Heart left ventricle (tissue), 16 donors: ENCODE results near the gene CCN2. TPM values are rescaled to one million over a fixed set of nuclear protein-coding genes. Genes with fewer than 3 reads are reported as not detected.

ENCODE experiments used
- ATAC-seq, 4 donors: fragments of 200-7000 bp; cut with Tn5 transposase; one replicate each; pipeline ENCODE4 v1.9.1; 2020 to 2022; ENCODE audit warnings: moderate library complexity in 4 of 4, mild to moderate bottlenecking in 3 of 4, moderate number of reproducible peaks in 1 of 4
- DNase-seq, 5 donors: peaks; one replicate each; pipeline ENCODE4 v3.0.0-alpha.2; 2020
- H3K27ac ChIP-seq, 12 donors: fragments of 200-600 bp; sonication (generic) in 4 of 12; one replicate each; pipeline versions ENCODE4 v1.5.0 to v1.8.0; 2016 to 2022; ENCODE audit warnings: mild to moderate bottlenecking in 2 of 12
- H3K27me3 ChIP-seq, 9 donors: fragments of 200-600 bp; sonication (generic) in 2 of 9; one replicate each; pipeline versions ENCODE4 v1.5.1 to v1.8.0; 2016 to 2022; ENCODE audit warnings: mild to moderate bottlenecking in 3 of 9
- H3K36me3 ChIP-seq, 9 donors: fragments of 200-600 bp; sonication (generic) in 2 of 9; one replicate each; pipeline versions ENCODE4 v1.5.0 to v1.8.0; 2018 to 2022; ENCODE audit warnings: mild to moderate bottlenecking in 2 of 9
- H3K4me1 ChIP-seq, 12 donors: fragments of 200-600 bp; sonication (generic) in 4 of 12; one replicate each; pipeline versions ENCODE4 v1.5.0 to v1.8.0; 2016 to 2022; ENCODE audit warnings: mild to moderate bottlenecking in 3 of 12
- H3K4me3 ChIP-seq, 12 donors: fragments of 200-600 bp; sonication (generic) in 4 of 12; one replicate each; pipeline versions ENCODE4 v1.5.0 to v1.8.0; 2017 to 2022; ENCODE audit warnings: mild to moderate bottlenecking in 9 of 12, moderate library complexity in 4 of 12
- H3K9me3 ChIP-seq, 12 donors: fragments of 200-600 bp; sonication (generic) in 4 of 12; one replicate each; pipeline versions ENCODE4 v1.5.0 to v1.8.0; 2016 to 2022; ENCODE audit warnings: mild to moderate bottlenecking in 1 of 12
- POLR2A ChIP-seq, 2 donors: fragments of 450-650 bp; IDR thresholded peaks; one replicate each; pipeline ENCODE4 v1.6.1; 2017; ENCODE audit warnings: antibody characterized with exemption in 2 of 2, mild to moderate bottlenecking in 2 of 2, moderate library complexity in 2 of 2
- WGBS, 4 donors: extraction: QIAGEN DNeasy Blood & Tissue Kit in 2 of 4; methylation state at CpG; one replicate each; pipeline versions ENCODE4 v1.1.5 to v1.1.7; 2013 to 2018; 5-methylcytosine and 5-hydroxymethylcytosine counted together
- intact Hi-C, 10 donors: fragments of 100-400 bp; cut with DNase I; formaldehyde crosslinking; loops; one replicate each; pipeline versions ENCODE4 v1.11.1 to v1.14.2; 2022
- long read RNA-seq, 3 donors: library from polyadenylated mRNA; unstranded; transcript quantifications; one replicate each; pipeline ENCODE4 v2.0.0, GENCODE V29; 2020 to 2021
- polyA plus RNA-seq, 2 donors: library from polyadenylated mRNA; stranded (reverse); fragments of 200-250 nt; gene quantifications; one replicate each; pipeline ENCODE4 v1.2.3, GENCODE V29; 2013
- total RNA-seq, 9 donors: library from RNA; depleted of rRNA in 2 of 9; stranded (reverse); fragments of >200 nt in 2 of 9; fragmentation: NEBNext Ultra II Directional in 3 of 9; extraction: Animal tissue kit (Norgen Biotek cat#: 25700) in 3 of 9; gene quantifications; one replicate each; pipeline versions ENCODE4 v1.1.0 to v1.2.4, GENCODE V29; 2016 to 2023
- TF ChIP-seq, protein P1 (sequence below), 12 donors: fragments of 200-600 bp; sonication (generic) in 4 of 12; IDR thresholded peaks; one replicate each; pipeline versions ENCODE4 v1.5.0 to v1.8.0; 2018 to 2022; ENCODE audit warnings: antibody characterized with exemption in 12 of 12, mild to moderate bottlenecking in 5 of 12
- donor health status: ischemic (EF 13 %, LVEDD 7.1; RV severe dilation, severe dysfunction).
- donor health status: healthy with polysubstance abuse.
- donor health status: DM: no; HTN: yes; CAD: no.
- donor health status: DM: no; HTN: no; CAD: no.
- donor health status: ischemic (EF 25% LVEDD 6.9; RV normal size, moderate dysfunction).
- donor health status: ischemic (EF 25% LVEDD 5.7; RV mildly dilated, moderate dysfunction).
- donor health status: healthy.
- donor health status: DM: yes; HTN: yes; CAD: no.
- donor health status: ischemic (EF 35%, LVEDD 5.7; RV mildly dilated, moderate dysfunction).
- donor health status: nonischemic (EF 11% LVEDD 7.7; RV severe dilation, severe dysfunction).
- donor health status: DM: yes; HTN: yes; CAD: no.
- donor health status: PGD.
- donor health status: ischemic (EF 29% LVEDD 5.4; RV normal size, mild dysfunction).
- donor health status: nonischemic (EF 23%, LVEDD 6.1; RV moderate dilation, normal function).

CCN2 gene, protein sequence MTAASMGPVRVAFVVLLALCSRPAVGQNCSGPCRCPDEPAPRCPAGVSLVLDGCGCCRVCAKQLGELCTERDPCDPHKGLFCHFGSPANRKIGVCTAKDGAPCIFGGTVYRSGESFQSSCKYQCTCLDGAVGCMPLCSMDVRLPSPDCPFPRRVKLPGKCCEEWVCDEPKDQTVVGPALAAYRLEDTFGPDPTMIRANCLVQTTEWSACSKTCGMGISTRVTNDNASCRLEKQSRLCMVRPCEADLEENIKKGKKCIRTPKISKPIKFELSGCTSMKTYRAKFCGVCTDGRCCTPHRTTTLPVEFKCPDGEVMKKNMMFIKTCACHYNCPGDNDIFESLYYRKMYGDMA
- total RNA-seq (10 to 100 TPM in 8 of 9 donors, 1 to 10 TPM in 1; 8.4 to 90.7 (median 39.0) TPM), polyA plus RNA-seq (10 to 100 TPM in 1 of 2 donors, 1 to 10 TPM in 1; 7.8 to 65.6 TPM)
- long read RNA-seq, donor 1, transcript CTGF-201 (5 exons, 2,339 nt): major isoform, 12 of 15 reads
- long read RNA-seq, donor 1, partial matches to known transcripts: 3 of 15 reads
- long read RNA-seq, donor 1, other reads (novel, unspliced or antisense): 0 of 15 reads
- long read RNA-seq, donor 2, transcript CTGF-201 (5 exons, 2,339 nt): major isoform, 80 of 131 reads
- long read RNA-seq, donor 2, partial matches to known transcripts: 46 of 131 reads
- long read RNA-seq, donor 2, other reads (novel, unspliced or antisense): 5 of 131 reads
- long read RNA-seq, donor 3, transcript CTGF-201 (5 exons, 2,339 nt): major isoform, 52 of 59 reads
- long read RNA-seq, donor 3, partial matches to known transcripts: 6 of 59 reads
- long read RNA-seq, donor 3, other reads (novel, unspliced or antisense): 1 of 59 reads

DNA sequence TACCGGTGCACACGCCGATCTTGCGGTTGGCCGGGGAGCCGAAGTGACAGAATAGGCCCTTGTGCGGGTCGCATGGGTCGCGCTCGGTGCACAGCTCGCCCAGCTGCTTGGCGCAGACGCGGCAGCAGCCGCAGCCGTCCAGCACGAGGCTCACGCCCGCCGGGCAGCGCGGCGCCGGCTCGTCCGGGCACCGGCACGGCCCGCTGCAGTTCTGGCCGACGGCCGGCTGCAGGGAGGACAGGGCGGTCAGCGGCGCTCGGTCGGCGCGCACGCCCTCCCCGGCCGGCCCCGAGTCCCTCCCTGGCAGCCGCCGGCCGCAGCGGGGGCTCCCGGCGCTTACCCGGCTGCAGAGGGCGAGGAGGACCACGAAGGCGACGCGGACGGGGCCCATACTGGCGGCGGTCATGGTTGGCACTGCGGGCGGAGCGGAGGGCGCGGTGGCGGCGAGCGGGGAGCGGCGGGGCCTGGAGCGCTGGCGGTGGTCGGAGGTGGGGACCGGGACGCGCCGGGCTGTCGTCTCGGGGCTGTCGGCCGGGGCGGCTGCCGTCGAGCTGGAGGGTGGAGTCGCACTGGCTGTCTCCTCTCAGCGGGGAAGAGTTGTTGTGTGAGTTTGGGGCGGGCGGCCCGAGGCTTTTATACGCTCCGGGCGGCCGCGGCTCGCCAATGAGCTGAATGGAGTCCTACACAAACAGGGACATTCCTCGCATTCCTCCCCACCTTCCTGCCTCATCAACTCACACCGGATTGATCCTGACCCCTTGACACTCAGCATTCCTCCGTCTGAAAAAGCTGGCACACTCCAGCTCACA, at the start of gene CCN2:
TSS of gene CCN2 (minus strand) at position 606 of the 809 bp plus-strand sequence. CDS start at position 406, 200 bp downstream.
- WGBS, 4 donors: 0 to 1% (median 1%) methylated on average over 49 to 97 of the region's 97 CpGs
- Histone ChIP-seq H3K4me1 (peaks cover 0 to 40% (median 14%) of the 10 kb centered on the region in 12 donors), H3K4me3 (peak within 1 kb of the TSS; percentile 43 to 88 (median 69)), H3K27me3 (peaks cover 0 to 21% (median 0%) of the 10 kb centered on the region in 9 donors), H3K36me3 (peaks cover 0 to 21% (median 4%) of the 10 kb centered on the region in 9 donors), H3K9me3 (no peaks in the 10 kb centered on the region), H3K27ac (peak within 1 kb of the TSS; percentile 77 to 98 (median 92))
- TF ChIP-seq, protein P1, sequence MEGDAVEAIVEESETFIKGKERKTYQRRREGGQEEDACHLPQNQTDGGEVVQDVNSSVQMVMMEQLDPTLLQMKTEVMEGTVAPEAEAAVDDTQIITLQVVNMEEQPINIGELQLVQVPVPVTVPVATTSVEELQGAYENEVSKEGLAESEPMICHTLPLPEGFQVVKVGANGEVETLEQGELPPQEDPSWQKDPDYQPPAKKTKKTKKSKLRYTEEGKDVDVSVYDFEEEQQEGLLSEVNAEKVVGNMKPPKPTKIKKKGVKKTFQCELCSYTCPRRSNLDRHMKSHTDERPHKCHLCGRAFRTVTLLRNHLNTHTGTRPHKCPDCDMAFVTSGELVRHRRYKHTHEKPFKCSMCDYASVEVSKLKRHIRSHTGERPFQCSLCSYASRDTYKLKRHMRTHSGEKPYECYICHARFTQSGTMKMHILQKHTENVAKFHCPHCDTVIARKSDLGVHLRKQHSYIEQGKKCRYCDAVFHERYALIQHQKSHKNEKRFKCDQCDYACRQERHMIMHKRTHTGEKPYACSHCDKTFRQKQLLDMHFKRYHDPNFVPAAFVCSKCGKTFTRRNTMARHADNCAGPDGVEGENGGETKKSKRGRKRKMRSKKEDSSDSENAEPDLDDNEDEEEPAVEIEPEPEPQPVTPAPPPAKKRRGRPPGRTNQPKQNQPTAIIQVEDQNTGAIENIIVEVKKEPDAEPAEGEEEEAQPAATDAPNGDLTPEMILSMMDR (IDR thresholded peaks at IDR 0.05): peak in 2 of 12 donors; percentile 4 to 10
- TF ChIP-seq POLR2A (IDR thresholded peaks at IDR 0.05): peak in 1 of 2 donors; percentile 88
- intact Hi-C loops: loop anchor here in 6 of 10 donors (2.0 to 10.0 kb wide), 6 partner anchors 124 to 264 kb away; no protein-coding TSS in a partner anchor
- ATAC-seq: peak; percentile 66 to 76 (median 71)
- DNase-seq: peak; percentile 79 to 86 (median 84)

DNA sequence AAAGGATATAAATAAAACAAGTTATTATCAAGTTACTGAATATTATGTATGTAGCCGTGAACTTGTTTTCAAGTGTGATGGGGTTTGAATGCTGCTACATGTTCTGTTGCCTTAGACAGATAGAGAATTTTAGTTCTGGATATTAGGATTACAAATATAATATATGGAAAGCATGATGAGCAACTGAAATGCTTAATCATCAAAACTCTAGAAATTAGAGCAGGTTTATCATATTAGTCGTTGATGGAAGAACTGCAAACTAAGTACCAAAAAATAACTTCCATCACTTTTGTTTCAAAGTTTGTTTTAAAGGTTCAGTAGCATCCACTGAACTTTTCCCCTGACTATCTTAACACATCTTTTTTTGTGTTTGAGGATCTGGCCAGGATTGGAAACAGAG, 49.1 kb upstream of the CCN2 start:
- H3K4me1 ChIP-seq: peaks cover 0 to 21% (median 5%) of the 10 kb centered on the region in 12 donors
- H3K27ac ChIP-seq: peak overlapping the region in 3 of 12 donors; percentile 39 to 43 (median 41)
- no peak for TF ChIP-seq POLR2A (IDR thresholded peaks at IDR 0.05)
- WGBS, 4 donors: 76 to 86% (median 76%) methylated on average over 2 of the region's 2 CpGs
- intact Hi-C loops: no loop called here
- H3K36me3 ChIP-seq: no peaks in the 10 kb centered on the region
- ATAC-seq (no peak), DNase-seq (no peak)
- H3K9me3 ChIP-seq: peaks cover 0 to 15% (median 4%) of the 10 kb centered on the region in 12 donors
- no peaks in the 10 kb centered on the region for H3K27me3 ChIP-seq
- H3K4me3 ChIP-seq: no peak overlapping the region

DNA sequence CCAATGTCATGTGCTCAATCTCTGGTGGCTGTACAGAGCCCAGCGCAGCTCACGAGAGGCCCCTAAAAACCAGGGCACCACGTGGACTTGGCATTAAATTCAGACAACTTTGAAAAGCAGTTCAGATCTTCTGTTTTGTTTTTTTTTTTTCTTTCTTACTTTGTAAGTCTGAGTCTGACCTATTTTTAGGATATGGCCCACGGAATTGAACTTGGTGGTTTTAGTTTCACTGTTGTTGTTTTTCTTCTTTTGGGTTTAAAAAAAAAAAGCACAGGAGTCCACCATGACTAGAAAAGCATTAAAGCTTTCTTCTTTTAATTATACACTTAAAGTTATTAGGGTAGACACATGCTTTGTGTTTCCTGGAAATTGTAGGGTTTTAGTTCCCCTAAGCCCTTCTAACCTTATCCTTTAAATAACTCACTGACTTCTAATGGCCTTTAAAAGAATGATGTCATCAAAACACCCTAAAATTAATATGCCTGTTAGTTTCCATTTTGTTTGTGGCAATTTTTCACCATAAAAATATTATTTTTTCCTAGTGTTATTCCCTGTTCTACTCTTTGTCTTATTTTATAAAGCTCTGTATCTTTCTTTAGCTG, 48.5 kb upstream of the CCN2 start:
- H3K4me3 ChIP-seq: no peak overlapping the region
- H3K36me3 ChIP-seq: no peaks in the 10 kb centered on the region
- ATAC-seq (no peak), DNase-seq (no peak)
- H3K27ac ChIP-seq: peak overlapping the region in 5 of 12 donors; percentile 7 to 43 (median 39)
- H3K4me1 ChIP-seq: peaks cover 0 to 21% (median 2%) of the 10 kb centered on the region in 12 donors
- no peaks in the 10 kb centered on the region for H3K27me3 ChIP-seq
- no peak for TF ChIP-seq POLR2A (IDR thresholded peaks at IDR 0.05)
- TF ChIP-seq, protein P1 (IDR thresholded peaks at IDR 0.05): no peak
- intact Hi-C loops: no loop called here
- peaks cover 0 to 15% (median 4%) of the 10 kb centered on the region in 12 donors for H3K9me3 ChIP-seq
- 54 to 70% (median 66%) methylated on average over 4 of the region's 4 CpGs for WGBS, 4 donors
